Measurements from ENCODE around the gene MTG2. TPM values are rescaled to one million over a fixed set of nuclear protein-coding genes. Genes with fewer than 3 reads are reported as not detected.

The MTG2 gene
- total and polyA plus RNA-seq, 2 of the 13 experiments (the other 11 are each of a cell fraction or from before 2014, with no cell fraction given), result 20.4 to 37.8 TPM

DNA sequence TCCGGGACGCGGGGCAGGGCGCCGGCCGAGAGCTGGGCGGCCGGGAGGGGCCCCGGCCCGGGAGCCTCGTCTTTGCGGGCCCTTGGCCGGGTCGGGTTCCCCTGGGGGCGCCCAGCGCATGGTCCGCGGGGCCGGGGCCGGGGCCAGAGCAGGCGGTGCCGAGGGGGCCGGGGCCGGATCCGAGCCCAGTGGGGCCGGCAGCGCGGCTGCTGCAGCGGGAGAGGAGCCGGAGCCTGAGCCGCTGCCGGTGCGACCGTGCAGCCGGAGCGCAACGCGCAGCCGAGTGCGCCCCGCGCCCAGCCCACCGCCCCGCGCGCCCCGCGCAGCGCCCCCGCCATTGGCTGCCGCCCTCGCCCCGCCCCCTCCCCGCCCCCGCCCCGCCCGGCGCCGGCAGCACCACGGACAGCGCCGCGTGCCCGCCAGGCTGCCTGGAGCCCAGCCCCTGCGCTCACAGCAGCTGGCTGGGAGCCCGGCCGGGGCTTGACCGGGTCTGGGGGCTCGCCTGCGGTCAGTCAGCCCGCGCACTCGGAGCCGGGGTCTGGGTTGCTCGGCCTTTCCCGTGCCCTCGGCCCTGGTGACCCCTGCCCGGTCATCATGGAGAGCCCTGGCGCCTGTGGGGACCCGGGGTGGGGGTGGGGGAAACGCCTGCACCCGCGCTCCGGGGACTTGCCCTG lies 37.3 kb downstream of the MTG2 start, which contains the start of gene HRH3 (continued):
- no peak for TF ChIP-seq POLR2G (IDR thresholded peaks at IDR 0.05; ENCODE audit: low read depth, low read length)
- TF ChIP-seq, protein P1, sequence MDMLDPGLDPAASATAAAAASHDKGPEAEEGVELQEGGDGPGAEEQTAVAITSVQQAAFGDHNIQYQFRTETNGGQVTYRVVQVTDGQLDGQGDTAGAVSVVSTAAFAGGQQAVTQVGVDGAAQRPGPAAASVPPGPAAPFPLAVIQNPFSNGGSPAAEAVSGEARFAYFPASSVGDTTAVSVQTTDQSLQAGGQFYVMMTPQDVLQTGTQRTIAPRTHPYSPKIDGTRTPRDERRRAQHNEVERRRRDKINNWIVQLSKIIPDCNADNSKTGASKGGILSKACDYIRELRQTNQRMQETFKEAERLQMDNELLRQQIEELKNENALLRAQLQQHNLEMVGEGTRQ (IDR thresholded peaks at IDR 0.05; ENCODE audit: low read depth, low read length), result no peak
- TF ChIP-seq, protein P1 (CRISPR knock-in tag; IDR thresholded peaks at IDR 0.05; ENCODE audit: borderline replicate concordance), result no peak
- peak; percentile 44; the same call in 1 of the 2 replicates for TF ChIP-seq ZNF75D (CRISPR knock-in tag; IDR thresholded peaks at IDR 0.05; ENCODE audit: borderline replicate concordance)
- TF ChIP-seq HOXA3 (CRISPR knock-in tag; IDR thresholded peaks at IDR 0.05), result peak; percentile 64
- no peak for TF ChIP-seq ZNF432 (CRISPR knock-in tag; IDR thresholded peaks at IDR 0.05; ENCODE audit: borderline replicate concordance)
- TF ChIP-seq ZNF776 (CRISPR knock-in tag; IDR thresholded peaks at IDR 0.05), result peak; percentile 68; the same call in 1 of the 2 replicates
- TF ChIP-seq ZNF10 (CRISPR knock-in tag; IDR thresholded peaks at IDR 0.05; ENCODE audit: borderline replicate concordance, low read depth), result no peak
- TF ChIP-seq MEIS1 (CRISPR knock-in tag; IDR thresholded peaks at IDR 0.05; ENCODE audit: borderline replicate concordance), result no peak
- TF ChIP-seq ZC3H4 (CRISPR knock-in tag; IDR thresholded peaks at IDR 0.05; ENCODE audit: borderline replicate concordance), result no peak
- TF ChIP-seq SRF (IDR thresholded peaks at IDR 0.05; ENCODE audit: low read depth, low read length), result no peak
- peak; percentile 90 for TF ChIP-seq SALL1 (CRISPR knock-in tag; IDR thresholded peaks at IDR 0.05)
- no peak for TF ChIP-seq MTA3 (CRISPR knock-in tag; IDR thresholded peaks at IDR 0.05)
- TF ChIP-seq SNAPC4 (CRISPR knock-in tag; IDR thresholded peaks at IDR 0.05), result no peak
- no peak; the same call in 1 of the 2 replicates for TF ChIP-seq ZXDC (CRISPR knock-in tag; IDR thresholded peaks at IDR 0.05)
- no peak for TF ChIP-seq TOE1 (CRISPR knock-in tag; IDR thresholded peaks at IDR 0.05)
- TF ChIP-seq NAIF1 (CRISPR knock-in tag; IDR thresholded peaks at IDR 0.05; ENCODE audit: borderline replicate concordance), result no peak
- peak; percentile 66; the same call in 1 of the 2 replicates for TF ChIP-seq ZNF557 (CRISPR knock-in tag; IDR thresholded peaks at IDR 0.05)
- no peak for TF ChIP-seq SNRNP70 (IDR thresholded peaks at IDR 0.05; ENCODE audit: low read depth, low read length)
- TF ChIP-seq ZNF879 (CRISPR knock-in tag; IDR thresholded peaks at IDR 0.05), result no peak

Data from HepG2 (cell line).